Activated naive CD8-positive, alpha-beta T cell treated with anti-CD3 and anti-CD28 coated beads, Interleukin-2, amount 50 U/mL, for 16 hours (primary cell): ENCODE data around the gene MLLT1.

Source experiments
- DNase-seq: peaks from one replicate; pipeline ENCODE4 v3.0.0-alpha.2; 2020; ENCODE audit warnings: low read depth, low spot score

Gene MLLT1

DNA sequence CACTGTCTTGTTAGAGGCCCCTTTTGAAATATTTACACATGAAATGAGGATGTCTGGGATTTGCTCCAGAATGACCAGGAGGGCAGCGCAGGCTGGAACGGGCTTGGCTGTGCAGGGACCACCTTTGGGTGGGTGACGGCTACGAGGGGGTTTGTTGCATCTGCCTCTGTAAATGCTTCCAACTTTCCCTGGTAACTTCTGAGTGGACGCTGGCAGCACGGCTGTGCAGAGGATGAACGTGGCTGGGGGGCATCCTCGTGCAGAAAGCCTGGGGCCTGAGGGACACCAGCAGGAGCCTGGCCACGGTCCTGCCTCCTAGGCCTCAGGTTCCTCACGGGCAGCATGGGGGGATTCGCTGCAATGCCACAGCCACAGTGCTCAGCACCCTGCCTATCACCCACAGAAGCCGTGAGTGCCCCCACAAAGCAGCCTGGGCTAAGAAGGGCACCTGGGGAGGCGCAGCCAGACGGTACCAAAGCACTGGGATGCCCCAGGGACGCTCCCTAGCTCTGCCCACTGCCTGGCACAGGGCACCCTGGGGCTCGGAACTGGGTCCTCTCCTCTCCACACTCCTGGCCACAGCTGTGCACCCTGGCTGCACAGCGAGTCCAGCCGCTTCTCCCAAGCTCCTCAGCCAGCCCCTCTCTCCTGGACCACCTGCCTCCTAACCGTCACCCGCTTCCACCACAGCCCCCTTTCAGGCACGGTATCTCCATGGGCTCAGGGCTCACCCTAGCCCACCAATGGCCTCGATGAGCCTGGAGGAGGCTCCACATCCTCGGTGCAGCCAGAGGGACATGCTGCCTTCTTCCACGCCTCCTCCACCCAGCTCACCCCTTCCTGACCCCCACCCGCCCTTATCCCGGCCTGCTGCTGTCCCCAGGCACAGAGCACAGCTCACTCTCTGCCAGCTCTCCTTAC is 44.5 kb downstream of the MLLT1 start:
- no peak for DNase-seq

DNA sequence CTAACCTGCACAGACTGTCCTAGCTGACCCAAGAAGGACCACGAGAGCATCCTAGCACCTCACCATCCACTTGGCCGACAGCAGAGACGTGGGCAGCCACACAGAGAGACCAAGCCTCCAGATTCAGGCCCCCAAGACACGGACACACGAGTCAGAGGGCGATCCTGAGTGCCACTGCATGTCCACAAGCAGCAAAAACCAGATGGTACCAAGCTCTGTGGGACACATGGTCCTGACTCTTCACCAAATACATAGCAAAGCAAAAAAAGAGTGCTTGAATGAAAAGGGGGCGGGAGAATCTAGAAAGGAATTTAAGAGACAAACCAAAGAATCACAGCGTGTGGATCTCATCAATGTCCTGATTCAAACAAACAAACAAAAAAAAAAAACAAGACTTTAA is 45.2 kb downstream of the MLLT1 start:
- no peak for DNase-seq

DNA sequence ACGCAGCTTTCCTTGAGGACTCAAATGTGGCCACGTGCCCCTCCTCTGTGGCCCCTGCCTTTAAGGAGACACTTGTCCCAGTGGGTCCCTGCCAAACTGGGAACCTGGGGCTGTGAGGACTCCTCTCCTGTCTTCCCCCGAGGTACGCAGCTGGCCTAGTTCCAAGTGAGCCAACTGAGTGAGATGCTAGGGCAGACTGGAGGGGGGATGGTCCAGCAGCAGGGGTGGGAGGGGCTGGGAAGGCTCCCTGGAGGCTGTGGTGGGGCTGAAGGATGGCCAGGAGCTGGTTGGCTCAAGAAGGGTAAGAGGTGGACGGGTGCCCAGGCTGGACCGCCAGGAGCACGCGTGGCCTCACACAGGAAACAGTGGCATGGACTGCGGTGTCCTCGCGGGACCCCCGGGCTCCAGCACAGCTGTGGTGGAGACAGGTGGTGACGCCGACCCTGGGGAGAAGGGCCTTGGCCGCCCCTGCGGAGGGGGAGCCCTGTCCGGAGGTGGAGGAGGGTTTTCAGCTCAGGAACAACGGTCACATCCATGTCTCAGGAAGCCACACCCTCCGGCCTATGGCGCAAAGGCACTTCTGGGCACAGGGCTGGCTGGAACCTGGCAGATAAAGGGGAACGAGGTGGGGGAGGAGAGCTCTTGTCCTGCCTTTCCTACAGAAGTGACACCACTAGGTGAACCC is 45.8 kb downstream of the MLLT1 start:
- DNase-seq, result no peak

DNA sequence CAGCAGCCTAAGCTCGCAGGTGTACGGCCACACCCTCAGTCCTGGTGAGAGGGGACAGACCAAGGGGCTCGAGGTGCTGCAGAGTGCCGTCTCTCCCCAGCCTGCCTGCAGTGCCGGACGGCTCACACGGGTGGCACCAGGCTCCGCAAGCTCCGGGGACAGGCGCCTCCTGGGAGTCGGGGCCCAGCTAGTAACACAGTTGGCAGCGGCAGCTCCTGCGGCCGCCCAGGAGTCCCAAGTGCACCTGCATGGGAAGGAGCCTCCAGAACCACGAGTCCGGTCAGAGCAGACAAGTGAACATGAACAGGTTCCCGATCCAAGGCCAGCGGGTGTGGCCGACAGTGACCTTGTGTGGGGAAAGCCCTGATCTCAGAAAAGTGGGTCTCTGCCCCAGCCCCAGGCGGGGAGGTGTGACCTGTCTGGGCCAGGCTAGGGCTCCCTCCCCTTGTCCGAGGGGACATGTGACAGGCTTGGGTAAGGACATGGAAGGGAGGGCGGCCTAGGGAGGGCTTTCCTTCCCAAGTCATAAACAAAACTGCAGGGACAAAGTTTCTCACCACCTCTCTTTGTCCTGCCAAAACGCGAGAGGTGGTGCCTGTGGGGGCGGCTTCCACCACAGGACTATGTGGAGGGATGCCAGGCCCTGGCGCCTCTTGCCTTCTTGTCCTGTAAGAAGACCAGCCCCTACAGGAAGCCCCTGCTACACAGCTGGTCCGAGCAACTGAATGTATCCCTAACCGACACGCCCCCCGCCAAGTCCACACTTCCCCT is 46.5 kb downstream of the MLLT1 start:
- no peak for DNase-seq

DNA sequence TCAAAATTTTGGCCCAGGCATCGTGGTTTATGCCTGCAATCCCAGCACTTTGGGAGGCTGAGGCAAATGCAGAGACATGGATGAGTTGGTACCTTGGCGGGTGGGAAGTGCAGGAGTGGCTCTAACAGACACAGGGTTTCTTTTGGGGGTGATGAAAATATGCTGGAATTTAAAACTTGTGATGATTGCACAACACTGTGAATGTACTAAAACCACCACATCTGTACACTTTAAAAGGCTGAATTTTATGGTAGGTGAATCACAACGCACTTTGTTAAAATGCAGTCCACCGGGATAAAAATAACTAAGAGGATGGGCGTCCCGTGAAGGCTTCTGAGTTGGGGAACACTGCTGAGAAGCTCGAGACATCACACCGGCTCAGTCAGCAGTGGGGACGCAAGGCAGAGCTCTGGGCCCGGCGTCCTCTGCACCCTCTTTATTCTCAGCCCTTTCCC is 47.1 kb downstream of the MLLT1 start:
- no peak for DNase-seq

- DNase-seq, result no peak
These were observed 48.8 kb downstream of the MLLT1 start for GRCh38 chr19:6230991-6231448.

- no peak for DNase-seq
These were observed 49.6 kb downstream of the MLLT1 start for GRCh38 chr19:6229951-6230712.

- no peak for DNase-seq
These were observed 50.4 kb downstream of the MLLT1 start for GRCh38 chr19:6229216-6229913.

GRCh38 chr19:6228551-6229215 is 51.1 kb downstream of the MLLT1 start:
- DNase-seq, result no peak

- no peak for DNase-seq
These were observed 51.8 kb downstream of the MLLT1 start for GRCh38 chr19:6227936-6228325.

- DNase-seq, result no peak
These were observed 52.4 kb downstream of the MLLT1 start for GRCh38 chr19:6227156-6227935.

- DNase-seq, result no peak
These were observed 53.2 kb downstream of the MLLT1 start for GRCh38 chr19:6226444-6227155.

GRCh38 chr19:6226012-6226411 is 53.8 kb downstream of the MLLT1 start:
- no peak for DNase-seq

- no peak for DNase-seq
These were observed 54.4 kb downstream of the MLLT1 start for GRCh38 chr19:6225232-6225865.

DNA sequence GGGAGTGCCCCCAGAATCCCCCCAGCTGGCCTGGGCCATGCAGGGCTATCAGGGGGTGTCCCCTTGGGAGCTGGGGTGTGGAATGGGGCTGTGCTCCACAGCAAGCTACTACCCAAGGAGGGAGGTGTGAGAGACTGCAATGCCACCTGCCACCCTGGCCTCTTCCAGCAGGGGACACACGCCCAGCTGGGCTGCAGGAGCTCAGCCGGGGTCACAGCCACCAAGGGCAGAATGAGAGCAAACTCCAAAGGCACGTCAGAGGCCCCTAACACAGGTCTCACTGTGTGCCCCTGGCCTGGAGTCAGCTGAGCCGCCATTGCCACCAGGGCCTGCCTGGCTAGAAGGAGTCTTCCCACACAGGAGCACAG is 55.5 kb downstream of the MLLT1 start:
- no peak for DNase-seq

GRCh38 chr19:6223461-6224307 is 56.1 kb downstream of the MLLT1 start:
- DNase-seq, result no peak

- DNase-seq, result no peak
These were observed 56.9 kb downstream of the MLLT1 start for GRCh38 chr19:6222884-6223283.
